NCI-H2196 treated with DMSO at 0.1 percent for 48 hours (cell line): Measurements from ENCODE around the gene LEFTY2.
"Not testable (repeated sequence)": the region's sequence is repeated elsewhere in the genome, so short reads cannot be mapped to it uniquely, and the experiment has no call there.

Experiments
- DNase-seq: peaks from one replicate; lab custom pipeline; 2025; ENCODE audit not compliant: unreplicated experiment; lab: John Stamatoyannopoulos, UW

LEFTY2 gene

DNA sequence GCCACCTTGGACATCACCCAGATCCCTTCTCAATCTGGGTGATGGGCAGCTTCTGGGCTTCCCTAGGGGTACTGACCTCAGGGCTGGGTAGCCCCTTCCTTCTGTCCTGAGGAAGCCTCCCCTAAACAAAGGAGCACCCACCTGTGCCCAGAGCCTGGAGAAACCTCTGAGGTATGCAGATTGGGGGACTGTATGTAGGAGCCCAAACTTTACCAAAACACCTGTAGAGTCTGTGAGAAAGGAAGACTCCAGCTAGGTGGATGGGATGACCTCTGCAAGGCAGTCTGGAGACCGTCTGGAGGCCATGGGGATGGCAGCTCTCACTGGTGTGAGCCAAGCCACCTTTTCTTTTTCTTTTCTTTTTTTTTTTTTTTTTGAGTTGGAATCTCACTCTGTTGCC lies 13.7 kb upstream of the LEFTY2 start:
- no peak for DNase-seq

DNA sequence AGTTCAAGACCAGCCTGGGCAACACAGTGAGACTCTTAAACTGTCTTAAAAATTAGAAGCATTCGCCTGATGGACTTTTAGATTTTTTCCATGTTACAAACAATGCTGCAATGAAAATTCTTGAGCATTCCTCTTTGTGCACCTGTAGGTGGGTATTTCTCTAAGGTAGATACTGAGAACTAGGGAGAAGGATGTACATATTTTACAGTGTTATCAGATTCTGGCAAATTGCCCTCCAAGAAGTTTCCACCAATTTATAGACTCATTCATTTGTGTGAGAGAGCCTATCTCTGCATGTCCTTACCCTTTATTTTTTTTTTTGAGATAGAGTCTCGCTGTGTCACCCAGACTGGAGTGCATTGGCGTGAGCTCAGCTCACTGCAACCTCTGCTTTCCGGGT lies 12.3 kb upstream of the LEFTY2 start:
- no peak for DNase-seq

DNA sequence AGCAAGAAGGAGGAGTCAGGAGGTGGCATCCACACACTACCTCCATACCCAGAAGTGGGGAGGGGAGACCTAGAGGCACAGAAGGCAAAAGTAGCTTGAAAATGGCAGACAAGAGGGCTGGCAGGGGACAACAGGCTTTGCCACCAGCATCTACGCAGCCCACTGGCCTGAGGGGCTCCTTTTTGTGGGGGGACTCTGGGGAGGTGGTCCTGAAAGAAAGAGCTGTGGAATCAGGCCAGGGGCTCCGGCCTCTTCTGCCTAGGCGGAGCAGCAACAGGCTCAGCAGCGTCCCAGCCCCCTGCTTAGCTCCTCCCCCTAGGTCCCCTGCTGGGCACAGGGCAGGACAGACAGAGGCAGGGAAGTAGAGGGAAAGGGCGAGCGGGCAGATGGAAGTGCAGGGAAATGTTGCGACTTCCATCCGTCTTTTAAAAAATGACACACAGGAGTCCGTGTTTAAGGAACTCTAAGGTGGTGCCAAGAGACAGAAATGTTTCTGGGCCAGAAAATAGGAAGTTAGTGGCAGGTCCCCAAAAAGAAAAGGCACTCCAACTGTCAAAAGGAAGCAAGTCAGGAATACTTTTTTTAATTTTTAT lies 10.0 kb upstream of the LEFTY2 start:
- no peak for DNase-seq

DNA sequence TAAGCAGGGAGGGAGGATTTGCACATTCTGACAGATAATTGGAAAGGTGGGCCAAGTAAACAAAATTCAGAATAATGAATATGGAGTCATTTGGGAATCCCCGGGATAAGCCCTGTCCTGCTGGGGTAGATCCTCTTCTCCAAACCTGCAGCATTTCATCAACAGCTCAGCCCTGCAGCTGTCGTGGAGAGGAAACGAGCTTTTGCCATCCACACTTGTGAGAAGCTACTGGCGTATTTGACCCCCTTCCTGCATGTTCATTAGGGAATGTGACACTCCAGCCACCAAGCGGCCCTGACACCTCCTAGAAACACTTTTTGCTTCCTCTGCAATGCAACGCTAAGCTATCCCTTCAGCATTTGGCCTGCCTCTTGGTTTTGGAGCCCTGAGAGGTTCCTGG lies 8.0 kb upstream of the LEFTY2 start:
- DNase-seq = no peak

DNA sequence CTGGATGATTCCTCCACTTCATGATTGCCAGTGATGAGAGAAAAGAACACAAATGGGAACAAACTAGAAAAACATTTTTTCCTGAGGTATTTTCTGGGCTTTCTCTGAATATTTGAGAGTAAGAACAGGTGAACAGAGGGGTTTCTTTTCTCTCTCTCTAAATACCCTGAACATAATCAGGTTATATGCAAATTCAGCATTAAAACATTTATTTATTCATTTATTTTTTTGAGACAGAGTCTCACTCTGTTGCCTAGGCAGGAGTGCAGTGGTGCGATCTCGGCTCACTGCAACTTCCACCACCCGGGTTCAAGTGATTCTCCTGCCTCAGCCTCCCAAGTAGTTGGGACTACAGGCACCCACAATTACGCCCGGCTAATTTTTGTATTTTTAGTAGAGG lies 5.8 kb upstream of the LEFTY2 start:
- DNase-seq = no peak

DNA sequence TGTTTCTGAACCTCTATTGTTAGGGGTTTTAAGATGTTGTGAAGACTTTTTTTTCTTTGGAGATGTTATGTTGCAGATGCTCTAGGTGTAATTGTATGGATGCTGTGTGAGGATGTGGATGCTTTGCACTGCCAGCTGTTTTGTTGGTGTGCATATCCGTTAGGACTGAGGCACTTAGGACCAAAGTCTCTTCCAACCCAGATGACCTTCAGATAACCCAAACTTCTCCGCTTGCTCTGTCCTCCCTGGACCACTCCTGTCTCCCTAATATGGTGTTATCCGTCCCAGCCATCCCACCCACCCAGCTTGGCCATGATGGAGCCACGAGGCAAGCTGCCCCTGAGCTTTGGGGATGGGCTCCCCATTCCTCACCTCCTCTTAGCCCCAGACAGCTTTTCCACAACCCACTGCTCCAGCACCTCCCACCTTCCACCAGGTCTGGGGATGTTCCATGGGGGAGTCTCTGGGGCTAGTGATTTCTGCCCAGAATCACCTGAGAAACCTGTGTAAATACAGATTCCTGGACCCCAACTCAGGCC lies 5.1 kb upstream of the LEFTY2 start:
- DNase-seq = no peak

DNA sequence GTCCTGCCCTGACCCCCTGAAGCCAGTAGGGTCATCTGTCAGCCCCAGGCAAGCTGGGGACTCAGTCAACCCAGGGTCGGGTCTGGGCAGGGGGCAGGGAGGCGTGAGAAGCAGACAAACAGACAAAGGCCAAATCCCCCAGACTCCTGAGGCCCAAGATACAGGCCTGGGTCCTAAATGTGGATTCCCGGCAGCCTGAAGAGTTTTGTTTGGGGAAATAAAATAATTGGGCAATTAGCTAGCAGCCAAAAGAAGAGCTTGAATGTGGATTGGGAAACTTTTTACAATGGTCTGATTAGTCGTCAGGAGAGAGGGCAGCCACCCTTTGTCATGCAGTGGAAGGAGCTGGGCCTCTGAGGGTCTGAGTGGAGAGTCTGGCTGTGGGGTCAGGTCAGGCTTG lies 4.5 kb upstream of the LEFTY2 start:
- DNase-seq = no peak

DNA sequence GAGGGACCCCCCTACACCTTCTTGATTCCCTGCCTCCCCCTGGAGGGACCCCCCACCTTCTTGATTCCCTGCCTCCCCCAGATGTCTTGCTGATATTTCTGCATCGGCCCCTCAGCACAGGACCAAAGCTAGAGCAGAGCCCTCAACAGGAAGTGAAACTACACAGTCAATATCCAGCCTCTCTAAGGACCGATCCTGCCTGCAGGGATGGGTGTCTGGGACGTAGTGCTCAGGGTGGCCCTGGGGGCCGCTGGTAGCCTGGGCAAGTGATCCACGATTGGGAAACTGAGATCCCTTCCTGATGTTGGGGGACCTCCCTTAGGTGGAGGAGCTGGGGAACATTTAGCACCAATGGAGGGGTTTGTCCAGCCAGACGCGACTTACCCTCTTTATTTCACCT lies 3.9 kb upstream of the LEFTY2 start:
- no peak for DNase-seq

DNA sequence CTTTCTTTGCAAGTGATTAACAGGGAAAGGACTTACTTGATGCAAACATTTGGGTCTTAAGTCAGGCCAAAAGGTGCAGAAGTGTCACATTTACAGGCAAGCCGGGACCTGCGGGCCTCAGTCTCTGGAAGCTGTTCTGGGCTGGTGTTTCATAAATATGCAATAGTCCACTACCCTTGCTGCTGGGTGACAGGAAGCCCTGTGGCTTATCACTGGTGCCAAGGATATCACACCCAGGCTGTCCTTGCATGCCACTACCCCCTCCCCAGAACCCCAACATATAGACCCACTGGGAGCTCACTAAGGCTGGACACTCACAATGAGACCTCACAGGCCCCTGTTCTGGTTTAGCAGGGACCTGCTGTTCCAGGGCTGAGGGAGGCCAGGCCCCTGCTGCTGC lies 3.4 kb upstream of the LEFTY2 start:
- DNase-seq = no peak

DNA sequence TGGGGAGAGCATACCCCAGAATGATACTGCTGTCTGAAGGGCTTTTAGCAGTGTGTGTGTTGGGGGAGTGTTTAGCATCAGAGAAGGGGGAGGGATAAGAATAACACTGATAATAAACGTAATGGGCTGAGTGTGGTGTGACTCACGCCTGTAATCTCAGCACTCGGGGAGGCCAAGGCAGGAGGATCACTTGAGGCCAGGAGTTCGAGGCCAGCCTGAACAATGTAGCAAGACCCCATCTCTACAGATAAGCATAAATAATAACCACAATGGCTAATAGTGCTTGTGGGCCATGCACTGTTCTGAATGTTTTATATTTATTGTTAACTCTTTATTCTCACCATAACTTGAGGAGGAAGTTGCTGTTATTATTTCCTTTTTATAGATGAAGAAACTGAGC lies 2.6 kb upstream of the LEFTY2 start:
- no peak for DNase-seq

DNA sequence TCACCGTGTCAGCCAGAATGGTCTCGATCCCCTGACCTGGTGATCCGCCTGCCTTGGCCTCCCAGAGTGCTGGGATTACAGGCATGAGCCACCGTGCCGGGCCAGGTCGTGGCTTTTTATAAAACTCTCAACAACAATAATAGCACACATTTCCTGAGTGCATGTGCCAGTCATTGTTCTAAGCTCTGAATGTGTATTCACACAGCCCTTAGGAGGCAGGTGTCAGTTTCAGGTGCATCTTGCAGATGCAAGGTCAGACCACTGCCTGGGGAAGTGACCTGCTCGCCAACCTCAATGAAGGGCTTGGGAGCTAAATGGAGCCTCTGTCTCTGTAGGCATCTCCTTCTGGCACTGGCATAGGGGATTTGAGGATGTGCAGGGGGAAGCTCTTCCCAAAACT lies 1.6 kb upstream of the LEFTY2 start:
- no peak for DNase-seq

DNA sequence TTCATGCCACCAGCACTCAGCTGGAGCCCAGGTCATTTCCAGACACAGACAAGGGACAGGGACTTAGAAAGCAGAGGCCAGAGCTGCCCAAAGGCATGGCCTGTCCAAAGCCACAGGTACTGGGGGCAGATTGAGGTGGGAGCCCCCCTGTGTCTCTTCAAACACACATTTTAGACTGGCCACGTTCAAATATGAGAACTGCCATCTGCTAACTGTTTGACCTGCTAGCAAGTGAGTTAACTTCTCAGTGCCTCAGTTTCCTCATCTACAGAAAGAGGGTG lies 862 bp upstream of the LEFTY2 start:
- DNase-seq = no peak

DNA sequence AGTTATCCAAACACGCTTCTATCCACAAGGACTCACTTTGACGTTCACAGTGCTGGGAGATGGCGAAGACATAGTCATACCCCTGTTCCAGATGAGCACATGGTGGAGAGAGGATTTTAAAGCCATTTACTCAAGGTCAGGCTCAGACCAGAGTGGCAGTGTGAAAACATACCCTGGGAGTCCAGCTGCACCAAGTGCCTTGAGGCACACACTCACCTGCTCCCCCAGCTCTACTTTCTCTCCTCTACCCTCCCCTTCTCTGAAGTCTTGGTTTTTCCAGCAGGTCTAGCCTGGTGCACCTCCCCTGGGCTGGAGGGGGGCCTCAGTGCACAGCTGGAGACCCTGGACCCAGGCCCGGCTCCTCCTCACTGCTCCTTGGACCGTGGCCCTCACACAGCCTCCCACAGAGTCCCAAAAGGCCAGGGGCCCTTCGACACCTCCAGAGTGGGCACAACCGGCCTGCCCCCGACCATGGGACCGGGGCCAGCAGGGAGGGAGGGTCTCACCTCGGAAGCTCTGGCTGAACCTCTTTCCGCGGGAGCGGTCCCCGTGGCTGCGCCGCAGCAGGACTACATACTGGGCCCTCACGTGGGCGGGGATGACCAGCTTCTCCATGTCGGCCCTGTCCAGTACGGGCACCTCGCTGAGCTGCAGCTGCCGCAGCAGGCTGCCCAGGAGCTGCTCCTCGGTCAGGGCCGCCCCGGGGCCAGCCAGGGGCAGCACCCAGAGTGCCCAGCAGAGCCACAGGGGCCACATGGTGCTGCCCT lies 452 bp downstream of the LEFTY2 start:
- no peak for DNase-seq

DNA sequence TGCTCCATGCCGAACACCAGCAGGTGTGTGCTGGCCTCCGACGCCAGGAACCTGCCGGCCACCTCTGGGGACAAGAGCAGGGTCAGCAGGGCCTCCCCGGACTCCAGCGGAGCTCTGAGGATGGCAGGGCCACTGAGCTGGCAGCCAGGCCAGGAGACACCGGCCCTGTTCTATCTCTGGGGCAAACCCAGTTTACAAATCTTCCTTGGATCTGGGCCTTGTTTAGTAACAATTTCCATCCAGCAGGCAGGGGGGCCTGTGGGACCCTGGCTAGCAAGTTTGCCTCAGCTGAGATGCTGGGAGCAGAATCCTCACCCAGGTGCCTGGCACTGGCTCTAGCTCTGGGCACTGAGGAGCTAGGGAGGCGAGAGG lies 1.1 kb downstream of the LEFTY2 start:
- not testable (repeated sequence) for DNase-seq

DNA sequence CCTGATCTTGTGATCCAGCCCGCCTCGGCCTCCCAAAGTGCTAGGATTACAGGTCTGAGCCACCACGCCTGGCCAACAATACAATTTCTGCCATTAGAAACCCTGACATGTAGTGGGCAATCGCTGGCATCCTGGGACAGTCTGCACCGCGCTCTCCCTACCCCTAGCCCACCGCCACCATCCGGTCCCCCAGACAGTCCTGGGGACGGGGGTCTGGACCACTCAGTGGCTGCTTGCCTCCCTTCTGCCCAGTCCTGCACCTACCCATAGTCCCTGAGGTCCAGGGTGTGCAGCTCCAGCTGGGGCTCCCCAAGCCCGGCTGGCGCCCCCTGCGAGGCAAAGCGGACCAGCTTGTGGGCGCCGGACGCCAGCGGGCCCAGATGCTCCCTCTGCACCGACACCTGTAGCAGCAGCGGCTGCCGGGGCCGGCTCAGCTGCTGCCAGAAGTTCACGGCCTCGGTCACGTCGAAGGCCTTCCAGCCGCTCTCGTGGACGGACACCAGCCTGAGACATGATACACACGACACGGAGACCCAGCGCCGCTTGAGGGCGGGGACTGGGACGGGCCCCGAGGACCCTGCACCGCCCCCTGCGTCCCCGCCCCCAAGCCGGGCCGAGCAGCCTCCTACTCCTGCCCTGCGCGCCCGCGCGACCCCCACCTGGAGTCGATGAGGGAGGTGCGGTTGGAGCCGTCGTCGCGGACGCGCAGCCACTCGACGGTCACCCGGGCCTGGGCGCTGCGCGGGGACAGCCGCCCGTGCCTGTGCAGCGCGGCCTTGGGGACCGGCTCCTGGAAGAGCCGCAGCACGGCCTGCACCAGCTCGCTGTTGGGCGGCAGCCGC lies 1.7 kb downstream of the LEFTY2 start:
- DNase-seq = not testable (repeated sequence)

DNA sequence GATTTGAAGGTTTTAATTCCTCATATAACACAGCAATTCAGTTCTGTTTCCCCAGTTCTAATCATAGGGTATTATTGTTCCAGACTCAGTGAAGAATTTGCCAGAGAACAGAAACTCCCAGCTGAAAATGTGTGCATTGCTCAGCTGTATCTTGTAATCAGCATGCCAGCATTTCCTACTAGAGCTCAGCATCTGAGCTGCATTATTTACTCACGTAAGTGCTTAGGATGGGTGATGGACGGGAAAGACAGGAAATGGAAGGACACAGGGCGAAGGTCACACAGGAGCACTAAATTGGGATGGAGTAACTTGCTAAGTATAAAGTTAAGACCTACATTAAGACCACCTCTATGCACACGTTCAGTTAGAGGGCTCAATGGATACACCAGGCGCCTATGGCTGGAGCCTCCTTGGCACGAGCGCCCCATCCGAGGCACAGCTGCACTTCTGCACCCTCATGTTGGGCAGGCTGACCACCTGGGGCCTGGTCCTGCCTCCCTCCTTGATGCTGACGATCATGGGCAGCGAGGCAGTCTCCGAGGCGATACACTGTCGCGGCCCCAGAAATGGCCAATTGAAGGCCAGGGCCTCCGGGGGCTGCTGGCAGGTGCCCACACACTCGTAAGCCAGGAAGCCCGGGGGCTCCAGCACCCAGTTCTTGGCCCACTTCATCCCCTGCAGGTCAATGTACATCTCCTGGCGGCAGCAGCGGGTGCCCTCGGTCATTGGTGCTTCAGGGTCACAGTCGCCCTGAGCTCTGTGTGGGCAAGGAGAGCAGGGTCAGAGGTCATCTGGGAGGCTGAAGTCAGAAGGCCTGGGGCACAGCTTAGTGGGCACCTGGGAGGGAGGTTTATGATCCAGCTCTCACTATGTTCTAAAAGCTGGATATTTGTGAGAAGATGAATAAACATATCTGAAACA lies 3.7 kb downstream of the LEFTY2 start:
- DNase-seq = no peak

DNA sequence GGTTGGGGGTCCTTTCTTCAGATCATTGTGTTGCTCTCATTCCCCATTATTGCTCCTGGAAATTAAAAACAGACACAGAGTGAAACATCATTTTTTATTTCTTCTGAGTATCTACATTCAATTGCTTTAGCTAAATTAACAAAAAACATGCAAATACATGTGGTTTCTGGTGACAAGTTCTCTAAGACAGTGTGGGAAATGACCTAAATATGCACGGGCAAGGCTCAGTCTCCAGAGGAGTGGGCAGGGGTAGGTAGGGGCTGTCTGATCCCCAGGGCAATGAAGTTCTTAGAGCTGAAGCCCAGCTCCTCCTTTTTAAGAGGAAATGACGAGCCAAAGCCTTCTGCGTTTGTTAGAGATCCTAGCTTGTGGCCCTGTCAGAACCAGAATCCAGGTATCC lies 4.5 kb downstream of the LEFTY2 start:
- DNase-seq = no peak

DNA sequence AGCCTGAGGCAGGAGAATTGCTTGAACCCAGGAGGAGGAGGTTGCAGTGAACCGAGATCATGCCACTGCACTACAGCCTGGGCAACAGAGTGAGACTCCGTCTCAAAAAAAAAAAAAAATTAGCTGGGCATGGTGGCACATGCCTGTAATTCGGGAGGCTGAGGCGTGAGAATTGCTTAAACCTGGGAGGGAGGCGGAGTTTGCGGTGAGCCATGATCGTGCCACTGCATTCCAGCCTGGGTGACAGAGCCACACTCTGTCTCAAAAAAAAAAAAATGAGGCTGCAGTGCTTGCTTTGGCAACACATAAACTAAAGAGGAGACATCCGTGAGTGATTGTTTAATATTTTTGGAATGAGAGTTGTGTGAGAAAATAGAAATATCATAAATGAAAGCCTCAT lies 4.9 kb downstream of the LEFTY2 start:
- DNase-seq = not testable (repeated sequence)

DNA sequence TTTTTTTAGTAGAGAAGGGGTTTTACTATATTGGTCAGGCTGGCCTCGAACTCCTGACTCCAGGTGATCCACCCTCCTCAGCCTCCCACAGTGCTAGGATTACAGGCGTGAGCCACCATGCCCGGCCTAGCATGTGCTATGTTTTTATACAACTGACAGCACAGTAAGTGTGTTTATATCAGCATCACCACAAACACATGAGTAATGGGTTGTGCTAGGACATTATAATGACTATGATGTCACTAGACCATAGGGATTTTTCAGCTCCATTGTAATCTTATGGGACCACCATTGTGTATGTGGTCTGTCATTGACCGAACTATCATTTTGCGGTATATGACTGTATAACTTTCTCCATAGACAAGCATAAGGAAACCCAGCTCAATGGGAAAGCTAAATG lies 6.3 kb downstream of the LEFTY2 start:
- no peak for DNase-seq

DNA sequence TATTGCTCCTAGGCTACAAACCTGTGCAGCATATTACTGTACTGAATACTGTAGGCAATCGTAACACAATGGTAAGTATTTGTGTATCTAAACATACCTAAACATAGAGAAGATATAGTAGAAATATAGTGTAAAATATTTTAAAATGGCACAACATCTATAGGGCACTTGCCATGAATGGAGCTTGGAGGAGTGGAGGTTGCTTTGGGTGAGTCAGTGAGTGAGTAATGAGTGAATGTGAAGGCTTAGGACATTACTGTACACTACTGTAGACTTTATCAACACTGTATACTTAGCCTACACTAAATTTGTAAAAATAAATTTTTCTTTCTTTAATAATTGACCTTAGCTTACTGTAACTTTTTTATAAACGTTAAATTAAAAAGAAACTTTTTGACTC lies 7.9 kb downstream of the LEFTY2 start:
- DNase-seq = no peak
